HG02885 (cell line): Measurements from ENCODE around the gene HOXA4.

Source experiments
- ATAC-seq: cut with Tn5 transposase; IDR thresholded peaks from one replicate; pipeline ENCODE4 v1.9.1; 2021; ENCODE audit warnings: mild to moderate bottlenecking; ENCODE audit not compliant: unreplicated experiment, poor library complexity

HOXA4 gene

DNA sequence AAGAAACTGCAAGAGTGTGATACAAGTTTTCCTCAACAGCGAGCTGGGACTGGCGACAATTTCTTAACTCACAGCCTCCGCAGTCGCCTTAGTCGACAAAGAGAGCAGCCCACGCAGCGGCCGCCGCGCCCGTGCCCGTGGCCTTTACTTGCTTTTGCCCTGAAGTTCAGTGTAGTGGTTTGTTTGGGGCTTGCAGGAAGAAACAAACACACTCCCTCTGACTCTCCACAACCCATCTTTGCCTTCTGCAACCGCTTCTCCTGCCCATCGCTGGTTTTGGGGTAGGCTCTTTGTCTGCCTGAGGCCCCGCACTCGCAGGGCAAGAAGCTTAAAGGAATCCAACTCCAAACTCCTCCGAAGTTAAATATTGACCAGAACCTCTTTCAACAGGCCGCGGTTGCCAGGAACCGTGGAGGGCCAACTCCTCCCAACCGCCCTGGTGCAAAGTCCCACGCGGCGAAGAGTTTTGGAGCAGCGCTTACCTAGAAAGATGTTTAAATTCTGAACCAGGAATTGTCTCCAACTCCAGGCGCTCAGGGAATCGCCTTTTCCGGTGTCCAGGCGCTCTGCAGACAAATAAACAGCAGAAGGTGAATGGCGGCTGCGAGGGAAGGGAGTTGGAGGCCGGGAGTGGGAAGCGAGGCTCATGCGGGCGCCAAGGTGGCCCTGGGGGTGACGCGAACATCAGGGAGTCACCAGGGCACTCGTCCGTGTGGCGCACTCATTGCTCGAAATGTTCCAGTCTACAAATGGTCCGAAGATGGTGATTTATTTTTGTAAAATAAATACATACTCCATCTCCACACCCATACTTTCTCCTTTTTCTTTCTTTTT is 8.3 kb downstream of the HOXA4 start:
- no peak for ATAC-seq

GRCh38 chr7:27121684-27122076 is 8.9 kb downstream of the HOXA4 start:
- ATAC-seq = no peak

- ATAC-seq = no peak
Measured at GRCh38 chr7:27119412-27119911, 11.1 kb downstream of the HOXA4 start.

DNA sequence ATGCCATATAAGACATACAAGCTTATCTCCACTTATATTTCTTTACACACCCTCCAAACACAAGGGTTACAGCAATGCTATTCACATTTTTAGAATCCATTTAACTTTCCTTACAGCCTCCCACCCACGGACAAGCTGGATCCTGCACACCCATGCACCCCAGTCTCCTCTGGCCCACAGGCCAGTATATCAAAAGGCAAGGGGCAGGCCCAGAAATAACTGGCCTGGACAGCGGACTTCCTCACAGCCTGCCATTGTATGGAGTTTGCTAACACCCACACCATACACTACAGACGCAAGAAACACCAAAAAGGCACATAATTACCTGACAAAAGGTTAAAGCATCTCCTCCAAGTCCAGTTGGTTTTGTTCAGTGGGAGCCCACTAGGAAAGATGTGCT is 12.0 kb downstream of the HOXA4 start:
- ATAC-seq = no peak

- no peak for ATAC-seq
Measured at GRCh38 chr7:27117887-27118491, 12.6 kb downstream of the HOXA4 start.

GRCh38 chr7:27116962-27117886 is 13.3 kb downstream of the HOXA4 start:
- ATAC-seq = no peak

GRCh38 chr7:27116031-27116961 is 14.3 kb downstream of the HOXA4 start:
- ATAC-seq = no peak

DNA sequence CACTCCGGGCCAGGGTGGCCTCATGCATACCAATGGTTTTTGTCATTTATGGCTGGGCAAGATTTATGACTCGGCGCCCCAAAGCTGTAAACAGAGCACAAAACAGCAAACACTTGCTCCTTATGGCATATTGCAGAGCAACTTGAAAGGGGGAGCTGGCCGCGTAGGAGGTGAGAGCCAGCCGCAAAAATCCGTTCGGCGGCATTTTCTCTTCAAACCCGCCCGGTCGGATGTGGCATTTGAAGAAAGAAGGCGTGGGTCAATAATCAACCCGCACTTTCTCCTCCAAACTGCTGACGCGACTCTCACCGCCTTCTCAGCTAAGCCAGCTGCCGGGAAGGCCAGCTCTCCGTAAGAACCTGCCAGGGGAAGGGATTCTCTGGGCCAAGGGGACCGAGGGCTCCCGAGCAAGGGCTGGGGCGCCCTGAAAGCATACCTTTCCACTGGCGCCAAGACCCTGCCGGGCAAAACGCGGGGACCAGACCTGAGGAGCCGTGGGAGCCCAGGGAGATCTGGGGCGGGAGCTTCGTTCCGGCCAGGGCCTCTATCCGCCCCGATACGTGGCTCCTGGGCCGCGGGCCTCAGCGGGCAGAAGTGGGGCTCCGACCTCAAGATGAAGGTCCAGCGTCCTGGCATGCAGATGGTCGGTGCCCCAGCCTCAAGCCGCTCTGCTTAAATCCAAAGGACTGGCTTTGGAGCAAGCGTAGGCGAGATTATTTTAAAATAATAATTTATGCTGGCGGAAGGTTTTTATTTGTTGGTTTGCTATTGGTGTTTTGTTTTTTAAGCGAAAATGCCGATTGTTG is 15.1 kb downstream of the HOXA4 start:
- no peak for ATAC-seq

GRCh38 chr7:27114881-27115220 is 15.7 kb downstream of the HOXA4 start:
- no peak for ATAC-seq

- no peak for ATAC-seq
Measured at GRCh38 chr7:27113991-27114769, 16.4 kb downstream of the HOXA4 start.

DNA sequence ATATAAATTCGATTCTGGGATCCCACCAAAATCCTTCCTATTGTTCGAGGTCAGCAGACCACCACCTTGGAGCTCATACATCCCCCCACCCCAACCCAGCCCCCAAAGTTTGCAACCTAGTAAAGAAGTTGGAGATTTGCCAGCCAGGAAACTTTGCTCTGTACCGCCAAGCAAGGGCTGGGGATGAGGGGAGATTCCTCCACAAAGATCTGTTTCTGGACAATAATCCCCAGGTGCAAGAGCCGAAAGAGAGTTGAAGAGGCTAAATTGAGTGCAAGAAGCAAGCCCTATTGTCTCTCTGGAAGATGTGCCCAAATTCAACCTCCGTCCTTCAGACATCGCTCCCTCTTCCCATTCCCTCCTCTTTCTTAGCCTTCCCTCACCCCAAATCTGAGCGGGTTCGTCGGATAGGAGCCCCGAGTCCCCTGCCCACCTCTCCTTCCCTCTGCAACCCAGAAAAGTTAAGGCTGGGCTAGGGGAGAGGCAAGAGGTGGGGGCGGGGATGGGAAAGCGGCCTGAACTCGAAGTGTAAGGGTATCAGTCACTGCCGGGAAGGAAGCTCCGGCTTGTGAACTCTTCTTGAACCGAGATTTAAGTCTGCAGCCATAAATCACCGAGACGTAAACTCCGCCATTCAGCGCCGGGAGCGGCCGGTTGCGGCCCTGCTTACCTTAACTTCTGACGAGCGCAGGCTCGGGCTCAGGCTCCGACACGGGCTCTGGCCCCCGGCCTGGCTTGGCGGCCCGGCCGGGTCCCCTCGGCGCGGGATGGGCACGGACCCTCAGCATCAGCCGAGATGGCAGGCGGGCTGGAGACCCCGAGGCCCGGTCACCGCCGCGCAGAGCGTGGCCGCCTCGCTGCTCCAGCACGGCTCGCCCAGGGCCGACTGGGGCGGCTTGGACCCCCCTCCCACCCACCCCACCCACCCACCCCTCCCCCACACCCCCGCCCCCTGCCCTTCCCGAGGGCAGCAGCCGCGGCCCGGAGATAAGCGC is 17.3 kb downstream of the HOXA4 start:
- ATAC-seq = no peak

DNA sequence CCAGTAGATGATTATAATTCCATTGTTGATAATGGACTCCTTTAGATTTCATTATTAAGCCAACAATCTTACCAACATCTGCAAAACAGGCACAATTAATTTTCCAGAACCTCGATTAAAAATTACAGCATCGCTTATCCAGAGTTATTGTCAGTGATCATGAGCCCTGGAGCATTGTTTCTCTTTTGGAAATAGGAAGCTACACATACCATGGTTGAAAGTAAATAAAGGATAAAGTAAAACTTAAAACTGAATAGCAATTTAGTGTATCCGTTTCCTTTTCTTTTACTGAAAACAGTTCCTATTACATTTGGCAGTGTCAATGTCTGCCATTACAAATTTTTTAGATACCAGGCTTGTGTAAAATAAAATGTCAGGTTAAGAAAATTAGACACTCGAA is 18.2 kb downstream of the HOXA4 start:
- ATAC-seq = no peak

DNA sequence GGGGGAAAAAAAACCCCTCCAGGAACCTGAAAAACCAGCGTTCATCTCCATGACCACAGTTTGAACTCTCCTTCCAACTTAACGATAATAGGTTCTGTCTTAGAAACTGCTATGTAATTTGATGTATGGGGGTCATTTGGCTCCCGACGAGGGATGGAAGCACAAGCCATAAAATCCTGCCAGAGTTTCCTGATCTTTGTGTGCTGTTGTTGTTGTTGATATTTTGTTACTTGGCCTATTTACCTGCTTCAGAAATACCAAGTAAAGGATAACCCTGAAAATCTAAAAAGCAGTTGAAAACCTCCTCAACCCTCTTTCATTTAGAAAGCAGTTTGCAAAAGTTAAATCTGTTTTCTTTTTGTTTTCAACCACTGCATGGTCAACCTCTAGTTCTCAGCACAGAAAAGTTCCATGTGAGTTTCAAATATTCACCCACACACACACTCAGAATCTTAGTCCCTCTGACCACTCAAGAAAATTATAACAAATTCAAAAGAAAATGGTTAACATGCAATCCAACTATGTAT is 18.7 kb downstream of the HOXA4 start:
- no peak for ATAC-seq

DNA sequence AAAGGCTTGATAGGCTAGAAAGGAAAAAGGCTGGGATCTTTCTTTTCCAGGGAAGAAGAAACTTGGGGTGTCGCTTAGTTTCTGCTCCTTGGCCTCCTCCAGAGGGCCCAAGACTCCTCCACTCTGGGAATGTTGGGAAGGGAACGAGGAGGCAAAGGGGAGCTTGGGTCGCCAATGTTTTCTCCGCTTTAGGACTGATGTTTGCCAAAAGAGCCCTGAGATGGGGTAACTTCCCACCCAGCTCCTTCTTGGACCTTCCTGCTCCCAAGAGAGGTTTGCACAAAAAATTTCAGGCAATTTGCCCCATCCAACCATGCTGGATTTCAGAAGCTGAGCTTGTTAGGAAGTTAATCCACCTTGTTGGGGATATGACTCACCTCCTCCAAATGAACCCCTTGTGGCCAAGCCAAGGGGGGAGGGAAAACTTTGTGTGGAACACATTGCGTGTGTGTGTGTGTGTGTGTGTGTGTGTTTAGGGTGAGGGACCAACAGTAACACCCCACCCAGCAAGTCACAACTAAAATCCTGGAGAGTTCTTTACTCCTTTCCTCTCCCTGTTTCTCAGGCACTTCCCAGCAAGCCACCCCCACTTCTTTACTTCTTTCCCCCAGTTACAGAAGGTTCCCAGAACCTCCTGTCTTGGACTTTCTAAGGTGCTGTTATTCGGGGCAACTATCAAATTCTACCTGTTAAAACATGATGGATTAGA is 19.4 kb downstream of the HOXA4 start:
- no peak for ATAC-seq

DNA sequence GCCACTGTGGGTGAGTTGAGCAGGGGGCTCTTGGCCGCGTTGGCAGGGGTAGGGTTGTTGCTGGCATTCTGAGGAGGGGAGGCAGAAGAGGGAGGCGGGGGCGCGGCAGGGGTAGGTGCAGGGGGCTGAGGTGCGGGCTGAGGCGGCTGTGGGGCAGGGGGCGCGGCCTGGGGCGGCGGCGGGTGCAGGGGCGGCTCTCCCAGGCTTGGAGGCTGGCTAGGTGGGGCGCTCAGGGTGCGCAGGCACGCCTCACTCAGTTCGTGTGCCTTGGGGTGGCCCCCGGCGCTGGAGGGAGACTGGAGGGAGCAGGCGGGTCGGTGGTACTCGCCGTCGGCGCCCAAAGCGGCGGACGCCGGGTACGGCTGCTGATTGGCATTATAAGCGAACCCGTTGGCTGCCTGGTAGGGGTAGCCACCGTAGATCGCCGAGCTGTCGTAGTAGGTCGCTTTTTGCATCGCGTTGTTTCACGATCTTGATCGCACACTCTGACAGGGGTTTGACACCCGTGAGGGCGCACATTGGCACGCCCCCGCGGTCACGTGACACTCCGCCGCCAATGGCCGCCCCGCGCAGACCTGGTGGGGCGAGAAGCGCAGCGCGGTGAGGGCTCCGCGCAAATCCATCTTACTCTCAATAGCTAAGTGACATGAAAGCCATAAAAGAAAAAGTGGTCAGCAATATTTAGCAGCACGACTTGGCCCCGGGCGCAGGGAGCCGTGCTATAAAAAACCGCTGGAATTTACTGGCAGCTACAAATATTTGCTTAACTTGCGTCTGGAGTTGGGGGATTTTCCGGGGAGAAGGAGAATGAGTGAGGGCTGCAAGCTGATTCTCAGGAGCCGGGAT is 20.1 kb downstream of the HOXA4 start:
- ATAC-seq = no peak
